ENCODE results near the gene INO80D.
"Not testable (repeated sequence)": the region's sequence is repeated elsewhere in the genome, so short reads cannot be mapped to it uniquely, and the experiment has no call there.

Gene INO80D

GRCh38 chr2:206080927-206081326 lies 5.0 kb downstream of the INO80D start:
- Histone ChIP-seq H3K4me3 (ENCODE audit: low read depth, low read length) (no peak overlapping the region), H3K27me3 (replicated peaks) (no peaks in the 10 kb centered on the region), H3K27ac (no peak overlapping the region), H3K36me3 (replicated peaks) (no peaks in the 10 kb centered on the region)
- in situ Hi-C loops (cut with HindIII; ENCODE audit: low pct_ligation_motif_present, low sequenced_read_pairs), result no loop called here
- no peak for TF ChIP-seq CTCF (IDR thresholded peaks at IDR 0.05; ENCODE audit: low read depth, low read length, missing control alignments)
- no peak for DNase-seq

GRCh38 chr2:206079699-206080465 lies 6.1 kb downstream of the INO80D start:
- H3K4me3 ChIP-seq (ENCODE audit: low read depth, low read length), result no peak overlapping the region
- in situ Hi-C loops (cut with HindIII; ENCODE audit: low pct_ligation_motif_present, low sequenced_read_pairs), result no loop called here
- DNase-seq, result no peak
- no peak for TF ChIP-seq CTCF (IDR thresholded peaks at IDR 0.05; ENCODE audit: low read depth, low read length, missing control alignments)
- no peak overlapping the region for H3K27ac ChIP-seq
- H3K27me3 ChIP-seq (replicated peaks), result no peaks in the 10 kb centered on the region
- H3K36me3 ChIP-seq (replicated peaks), result no peaks in the 10 kb centered on the region

GRCh38 chr2:206077879-206078278 lies 8.1 kb downstream of the INO80D start:
- H3K27me3 ChIP-seq (replicated peaks); H3K27ac ChIP-seq; DNase-seq; in situ Hi-C loops (cut with HindIII; ENCODE audit: low pct_ligation_motif_present, low sequenced_read_pairs); H3K4me3 ChIP-seq (ENCODE audit: low read depth, low read length); H3K36me3 ChIP-seq (replicated peaks): not testable (repeated sequence)

GRCh38 chr2:206075113-206075512 lies 10.9 kb downstream of the INO80D start:
- in situ Hi-C loops (cut with HindIII; ENCODE audit: low pct_ligation_motif_present, low sequenced_read_pairs), result no loop called here
- H3K27me3 ChIP-seq (replicated peaks), result no peaks in the 10 kb centered on the region
- no peak overlapping the region for H3K4me3 ChIP-seq (ENCODE audit: low read depth, low read length)
- no peaks in the 10 kb centered on the region for H3K36me3 ChIP-seq (replicated peaks)
- TF ChIP-seq CTCF (IDR thresholded peaks at IDR 0.05; ENCODE audit: low read depth, low read length, missing control alignments), result no peak
- no peak for DNase-seq
- H3K27ac ChIP-seq, result no peak overlapping the region

GRCh38 chr2:206071807-206072206 lies 14.2 kb downstream of the INO80D start:
- Histone ChIP-seq H3K27me3 (replicated peaks) (no peaks in the 10 kb centered on the region), H3K36me3 (replicated peaks) (no peaks in the 10 kb centered on the region), H3K27ac (no peak overlapping the region), H3K4me3 (ENCODE audit: low read depth, low read length) (no peak overlapping the region)
- in situ Hi-C loops (cut with HindIII; ENCODE audit: low pct_ligation_motif_present, low sequenced_read_pairs), result no loop called here
- no peak for TF ChIP-seq CTCF (IDR thresholded peaks at IDR 0.05; ENCODE audit: low read depth, low read length, missing control alignments)
- no peak for DNase-seq

- in situ Hi-C loops (cut with HindIII; ENCODE audit: low pct_ligation_motif_present, low sequenced_read_pairs), result no loop called here
- H3K36me3 ChIP-seq (replicated peaks), result no peaks in the 10 kb centered on the region
- H3K4me3 ChIP-seq (ENCODE audit: low read depth, low read length), result no peak overlapping the region
- DNase-seq, result no peak
- no peak for TF ChIP-seq CTCF (IDR thresholded peaks at IDR 0.05; ENCODE audit: low read depth, low read length, missing control alignments)
- no peak overlapping the region for H3K27ac ChIP-seq
- no peaks in the 10 kb centered on the region for H3K27me3 ChIP-seq (replicated peaks)
These were observed 16.6 kb downstream of the INO80D start for GRCh38 chr2:206069417-206069816.

Data from brain microvascular endothelial cell (primary cell).